Body of pancreas (tissue), 4 donors: ENCODE results near the gene CTDSPL. TPM values are rescaled to one million over a fixed set of nuclear protein-coding genes. Genes with fewer than 3 reads are reported as not detected.
A peak's percentile ranks its signal among the peaks of the same experiment; 100 is the strongest.

ENCODE experiments used
- ATAC-seq: fragments of 150-250 bp; one replicate; pipeline ENCODE4 v1.9.1; 2016
- DNase-seq, 4 donors: peaks; one replicate each; pipeline ENCODE4 v3.0.0-alpha.2; 2019
- H3K27ac ChIP-seq, 4 donors: fragments of 200-600 bp; sonication (generic); 1 replicate in 3 of 4; 2 replicates in 1 of 4; pipeline versions ENCODE4 v1.5.1 to v1.6.1; 2016 to 2019; ENCODE audit warnings: mild to moderate bottlenecking in 1 of 4, mixed read lengths in 1 of 4, moderate library complexity in 1 of 4
- H3K27me3 ChIP-seq, 2 donors: fragments of 200-600 bp; sonication (generic); one replicate each; pipeline ENCODE4 v1.6.0; 2016; ENCODE audit warnings: mild to moderate bottlenecking in 1 of 2
- H3K36me3 ChIP-seq, 2 donors: fragments of 200-600 bp; sonication (generic); replicated peaks in 1 of 2; 2 replicates each; pipeline ENCODE4 v1.5.1; 2016; ENCODE audit warnings: low read depth in 2 of 2; ENCODE audit not compliant: insufficient read depth in 1 of 2
- H3K4me1 ChIP-seq: fragments of 200-600 bp; sonication (generic); one replicate; pipeline ENCODE4 v1.6.0; 2016
- H3K4me3 ChIP-seq, 2 donors: fragments of 200-600 bp; sonication (generic); 1 replicate in 1 of 2; 2 replicates in 1 of 2; pipeline ENCODE4 v1.5.1; 2016 to 2019
- H3K9me3 ChIP-seq, 3 donors: fragments of 200-600 bp; sonication (generic); 1 replicate in 2 of 3; 2 replicates in 1 of 3; pipeline ENCODE4 v1.5.1; 2016
- CTCF ChIP-seq, 7 experiments: fragments of 450-650 bp in 4 of 7; fragments of 200-600 bp in 3 of 7; sonication (generic) in 3 of 7; IDR thresholded peaks; one replicate each; pipeline ENCODE4 v1.5.1; 2016 to 2019; ENCODE audit warnings: antibody characterized with exemption in 7 of 7
- POLR2A ChIP-seq, 3 donors: fragments of 450-650 bp; IDR thresholded peaks; one replicate each; pipeline ENCODE4 v1.6.1; 2016; ENCODE audit warnings: antibody characterized with exemption in 3 of 3, mild to moderate bottlenecking in 2 of 3
- WGBS, 2 donors: methylation state at CpG; one replicate each; pipeline ENCODE4 v1.1.5; 2017; 5-methylcytosine and 5-hydroxymethylcytosine counted together
- intact Hi-C: fragments of 100-400 bp; cut with DNase I; formaldehyde crosslinking; loops from one replicate; pipeline ENCODE4 v1.15.1; 2023
- total RNA-seq, 2 donors: library from RNA; depleted of rRNA; stranded (reverse); fragments of >200 nt; gene quantifications; one replicate each; pipeline ENCODE4 v1.1.0, GENCODE V29; 2016

The CTDSPL gene
- total RNA-seq, 2 donors from 2014 or later, result 23.6 to 25.4 TPM

DNA sequence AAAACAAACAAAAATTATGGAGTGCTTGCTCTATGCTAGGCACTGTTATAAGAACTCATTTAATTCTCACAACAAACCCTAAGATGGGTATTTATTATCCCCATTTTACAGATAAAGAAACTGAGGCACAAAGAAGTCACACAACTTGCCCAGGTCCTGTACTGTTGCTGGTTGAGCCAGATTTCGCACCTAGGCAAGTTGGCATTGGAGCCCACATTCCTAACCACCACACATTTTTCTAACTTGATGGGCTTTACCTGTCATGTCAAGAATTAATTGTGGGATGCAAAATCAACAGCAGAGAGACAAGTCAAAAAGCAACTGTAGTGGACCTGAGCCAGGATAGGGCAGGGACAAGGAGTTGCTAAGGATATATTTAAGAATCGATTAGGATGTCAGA is 81.0 kb downstream of the CTDSPL start:
- no peaks in the 10 kb centered on the region for H3K9me3 ChIP-seq
- no peaks in the 10 kb centered on the region for H3K27me3 ChIP-seq
- DNase-seq, result no peak
- 78 to 81% methylated on average over 2 of the region's 2 CpGs for WGBS, 2 donors
- peaks cover 51% of the 10 kb centered on the region for H3K4me1 ChIP-seq
- H3K27ac ChIP-seq, result peak overlapping the region in 3 of 4 donors; percentile 32 to 45 (median 36)
- intact Hi-C loops, result no loop called here
- no peaks in the 10 kb centered on the region for H3K36me3 ChIP-seq
- TF ChIP-seq CTCF (IDR thresholded peaks at IDR 0.05) (no peak), POLR2A (IDR thresholded peaks at IDR 0.05) (no peak)
- no peak overlapping the region for H3K4me3 ChIP-seq
- no peak for ATAC-seq

GRCh38 chr3:37943126-37943525 is 81.4 kb downstream of the CTDSPL start:
- Histone ChIP-seq H3K27ac (no peak overlapping the region), H3K27me3 (no peaks in the 10 kb centered on the region), H3K36me3 (no peaks in the 10 kb centered on the region), H3K4me3 (no peak overlapping the region), H3K9me3 (no peaks in the 10 kb centered on the region), H3K4me1 (peaks cover 47% of the 10 kb centered on the region)
- 66 to 75% methylated on average over 4 of the region's 4 CpGs for WGBS, 2 donors
- DNase-seq (no peak), ATAC-seq (no peak)
- intact Hi-C loops, result no loop called here
- no peak for TF ChIP-seq CTCF (IDR thresholded peaks at IDR 0.05)
- TF ChIP-seq POLR2A (IDR thresholded peaks at IDR 0.05), result no peak

GRCh38 chr3:37943631-37944314 is 82.1 kb downstream of the CTDSPL start:
- DNase-seq (peak in 1 of 4 donors; percentile 24), ATAC-seq (peak; percentile 25)
- no peak for TF ChIP-seq CTCF (IDR thresholded peaks at IDR 0.05)
- no peak for TF ChIP-seq POLR2A (IDR thresholded peaks at IDR 0.05)
- intact Hi-C loops, result no loop called here
- Histone ChIP-seq H3K36me3 (no peaks in the 10 kb centered on the region), H3K4me1 (peaks cover 43% of the 10 kb centered on the region), H3K9me3 (no peaks in the 10 kb centered on the region), H3K27me3 (no peaks in the 10 kb centered on the region), H3K4me3 (no peak overlapping the region), H3K27ac (peak overlapping the region in 2 of 4 donors; percentile 62)
- 76 to 83% methylated on average over 8 of the region's 8 CpGs for WGBS, 2 donors

DNA sequence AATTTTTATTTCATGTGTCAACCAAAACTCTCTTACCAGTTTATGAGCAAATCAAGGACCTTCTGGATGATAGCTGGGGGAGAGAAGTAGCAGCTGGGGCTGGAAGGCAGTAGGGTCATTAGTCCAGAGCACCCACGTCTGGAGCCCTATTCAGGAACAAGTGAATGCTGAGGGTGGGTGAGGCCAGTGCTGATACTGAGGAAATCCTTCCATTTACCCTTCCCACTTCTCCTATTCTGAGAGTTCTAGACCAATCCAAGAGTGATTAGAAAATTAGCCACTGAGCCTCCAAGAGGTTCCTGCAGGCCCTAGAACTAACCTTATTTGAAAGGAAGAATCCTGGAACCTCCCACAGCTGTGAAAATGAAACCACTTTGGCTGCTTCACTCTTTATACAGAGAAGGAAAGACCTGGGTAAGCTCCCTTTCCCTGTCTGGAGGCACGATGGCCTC is 82.7 kb downstream of the CTDSPL start:
- H3K4me3 ChIP-seq, result no peak overlapping the region
- H3K4me1 ChIP-seq, result peaks cover 43% of the 10 kb centered on the region
- TF ChIP-seq CTCF (IDR thresholded peaks at IDR 0.05), result no peak
- TF ChIP-seq POLR2A (IDR thresholded peaks at IDR 0.05), result no peak
- no peak for DNase-seq
- peak; percentile 47 for ATAC-seq
- H3K36me3 ChIP-seq, result no peaks in the 10 kb centered on the region
- intact Hi-C loops, result no loop called here
- peak overlapping the region in 3 of 4 donors; percentile 39 to 62 (median 62) for H3K27ac ChIP-seq
- no peaks in the 10 kb centered on the region for H3K27me3 ChIP-seq
- H3K9me3 ChIP-seq, result no peaks in the 10 kb centered on the region
- 17 to 38% methylated on average over 2 of the region's 2 CpGs for WGBS, 2 donors
